OCI-LY3 (cell line): ENCODE data around the gene OR5H15.
"Not testable (repeated sequence)": the region's sequence is repeated elsewhere in the genome, so short reads cannot be mapped to it uniquely, and the experiment has no call there.

Experiments used
- H2AFZ ChIP-seq: fragments of 200-600, 300-600 bp; shearing (Covaris generic); 2 replicates; pipeline ENCODE4 v1.6.0; 2014; ENCODE audit warnings: antibody characterized with exemption, low read depth, low read length
- H3K27ac ChIP-seq: fragments of 200-600, 300-600 bp; sonication (generic); 2 replicates; pipeline ENCODE4 v1.5.1; 2014; ENCODE audit warnings: mild to moderate bottlenecking, low read length, moderate library complexity, mixed read lengths
- H3K27me3 ChIP-seq: fragments of 200-600, 300-600 bp; sonication (generic); 2 replicates; pipeline ENCODE4 v1.6.1; 2014; ENCODE audit warnings: low read depth, low read length, mixed read lengths
- H3K36me3 ChIP-seq: fragments of 200-600, 300-600 bp; sonication (generic); replicated peaks from 2 replicates; pipeline ENCODE3; 2014; ENCODE audit warnings: low read depth, low read length, mixed read lengths
- H3K4me1 ChIP-seq: fragments of 300-600, 200-600 bp; sonication (generic); 2 replicates; pipeline ENCODE4 v1.6.1; 2014; ENCODE audit warnings: low read length, mixed read lengths
- H3K4me2 ChIP-seq: fragments of 200-600, 300-600 bp; sonication (generic); 2 replicates; pipeline ENCODE4 v1.6.1; 2014; ENCODE audit warnings: low read length, mixed read lengths
- H3K4me3 ChIP-seq: fragments of 300-600, 200-600 bp; sonication (generic); 2 replicates; pipeline ENCODE4 v1.5.1; 2014; ENCODE audit warnings: antibody characterized with exemption, mild to moderate bottlenecking, low read length, moderate library complexity
- H3K79me2 ChIP-seq: fragments of 300-600, 200-600 bp; shearing (Covaris generic); 2 replicates; pipeline ENCODE4 v1.6.1; 2014; ENCODE audit warnings: mild to moderate bottlenecking, low read length, mixed read lengths
- H3K9ac ChIP-seq: fragments of 300-600, 200-600 bp; shearing (Covaris generic); 2 replicates; pipeline ENCODE4 v1.6.0; 2014; ENCODE audit warnings: mild to moderate bottlenecking, low read length, moderate library complexity
- H3K9me3 ChIP-seq: fragments of 200-600, 300-600 bp; shearing (Covaris generic); 2 replicates; pipeline ENCODE4 v1.6.1; 2014; ENCODE audit warnings: low read length, mixed read lengths; ENCODE audit not compliant: insufficient read depth
- H4K20me1 ChIP-seq: fragments of 200-600, 300-600 bp; sonication (generic); 2 replicates; pipeline ENCODE4 v1.6.1; 2016; ENCODE audit warnings: low read length, mixed read lengths; ENCODE audit not compliant: insufficient read depth
- EZH2phosphoT487 ChIP-seq: fragments of 200-600 bp; shearing (Covaris generic); IDR thresholded peaks from 2 replicates; pipeline ENCODE4 v1.6.1; 2018; ENCODE audit warnings: antibody characterized with exemption, mixed run types, low read depth
- TF ChIP-seq, protein P1 (sequence below): fragments of 200-600, 300-600 bp; sonication (generic); IDR thresholded peaks from 2 replicates; pipeline ENCODE4 v1.5.1; 2014; ENCODE audit warnings: antibody characterized with exemption, low read length, low read depth

OR5H15 gene

GRCh38 chr3:98140531-98140930 lies 26.0 kb upstream of the OR5H15 start:
- no peaks in the 10 kb centered on the region for H3K36me3 ChIP-seq
- peaks cover 26% of the 10 kb centered on the region for H3K4me1 ChIP-seq
- no peaks in the 10 kb centered on the region for H3K9me3 ChIP-seq
- no peak for TF ChIP-seq EZH2phosphoT487
- TF ChIP-seq, protein P1, sequence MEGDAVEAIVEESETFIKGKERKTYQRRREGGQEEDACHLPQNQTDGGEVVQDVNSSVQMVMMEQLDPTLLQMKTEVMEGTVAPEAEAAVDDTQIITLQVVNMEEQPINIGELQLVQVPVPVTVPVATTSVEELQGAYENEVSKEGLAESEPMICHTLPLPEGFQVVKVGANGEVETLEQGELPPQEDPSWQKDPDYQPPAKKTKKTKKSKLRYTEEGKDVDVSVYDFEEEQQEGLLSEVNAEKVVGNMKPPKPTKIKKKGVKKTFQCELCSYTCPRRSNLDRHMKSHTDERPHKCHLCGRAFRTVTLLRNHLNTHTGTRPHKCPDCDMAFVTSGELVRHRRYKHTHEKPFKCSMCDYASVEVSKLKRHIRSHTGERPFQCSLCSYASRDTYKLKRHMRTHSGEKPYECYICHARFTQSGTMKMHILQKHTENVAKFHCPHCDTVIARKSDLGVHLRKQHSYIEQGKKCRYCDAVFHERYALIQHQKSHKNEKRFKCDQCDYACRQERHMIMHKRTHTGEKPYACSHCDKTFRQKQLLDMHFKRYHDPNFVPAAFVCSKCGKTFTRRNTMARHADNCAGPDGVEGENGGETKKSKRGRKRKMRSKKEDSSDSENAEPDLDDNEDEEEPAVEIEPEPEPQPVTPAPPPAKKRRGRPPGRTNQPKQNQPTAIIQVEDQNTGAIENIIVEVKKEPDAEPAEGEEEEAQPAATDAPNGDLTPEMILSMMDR: no peak
- H3K79me2 ChIP-seq: no peaks in the 10 kb centered on the region
- no peak overlapping the region for H3K4me2 ChIP-seq
- no peaks in the 10 kb centered on the region for H3K27me3 ChIP-seq
- no peak overlapping the region for H3K9ac ChIP-seq
- no peak overlapping the region for H2AFZ ChIP-seq
- H3K4me3 ChIP-seq: no peak overlapping the region
- H3K27ac ChIP-seq: no peak overlapping the region
- H4K20me1 ChIP-seq: no peaks in the 10 kb centered on the region

DNA sequence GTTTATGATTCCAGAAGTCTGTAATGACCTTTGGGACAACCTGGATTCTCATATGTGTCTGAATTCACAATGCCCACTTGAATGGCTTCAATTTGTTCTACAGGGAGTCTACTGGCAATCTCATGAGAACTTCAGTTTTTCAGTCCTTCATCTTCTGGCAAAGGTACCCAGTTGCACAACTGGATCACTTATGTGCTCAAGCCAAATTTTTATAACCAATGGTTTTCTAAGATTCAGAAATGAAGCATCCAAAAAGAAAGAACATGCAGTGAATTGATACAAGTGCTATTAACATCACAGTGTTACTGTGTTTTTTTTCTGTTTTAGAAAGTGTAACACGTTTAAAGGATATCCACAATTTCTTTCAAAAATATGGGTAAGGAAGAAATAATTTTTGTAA lies 19.3 kb upstream of the OR5H15 start, which contains the start of gene OR5H14:
Gene OR5H14, plus strand, starts transcription at position 301 of the 400 bp plus-strand sequence. CDS start 1,907 bp downstream, outside the sequence.
- Histone ChIP-seq H3K4me3 (no peak within 1 kb of the TSS), H3K9ac (no peak within 1 kb of the TSS), H3K36me3 (no peaks in the 10 kb centered on the region), H3K27me3 (no peaks in the 10 kb centered on the region), H3K9me3 (no peaks in the 10 kb centered on the region), H3K27ac (no peak within 1 kb of the TSS), H3K79me2 (no peaks in the 10 kb centered on the region), H4K20me1 (no peaks in the 10 kb centered on the region), H3K4me2 (no peak within 1 kb of the TSS), H2AFZ (no peak within 1 kb of the TSS), H3K4me1 (0 out of 2 replicates have a peak, but pooled peaks cover 5% of the 10 kb centered on the region)
- no peak for TF ChIP-seq EZH2phosphoT487
- TF ChIP-seq, protein P1: no peak

DNA sequence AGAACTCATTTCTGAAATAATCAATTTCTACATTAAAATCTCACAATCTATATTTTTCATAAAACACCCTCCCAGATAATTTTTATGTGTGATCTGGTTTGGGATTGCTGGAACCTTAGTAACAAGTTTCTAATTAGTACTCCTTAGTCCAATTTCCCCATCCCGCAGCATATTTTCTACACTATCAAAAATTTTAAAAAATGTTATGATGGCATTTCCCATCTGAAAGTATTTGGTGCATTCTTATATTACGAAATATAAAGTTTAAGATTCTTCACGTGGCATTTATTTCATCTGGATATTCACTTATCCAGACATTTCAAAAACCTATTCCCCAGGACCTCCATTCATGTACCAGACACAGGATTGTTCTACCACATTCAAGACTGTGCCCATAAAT lies 17.7 kb upstream of the OR5H15 start:
- H3K9me3 ChIP-seq: no peaks in the 10 kb centered on the region
- H3K9ac ChIP-seq: no peak overlapping the region
- no peaks in the 10 kb centered on the region for H3K36me3 ChIP-seq
- H3K4me2 ChIP-seq: no peak overlapping the region
- H3K4me1 ChIP-seq: 0 out of 2 replicates have a peak, but pooled peaks cover 5% of the 10 kb centered on the region
- H3K79me2 ChIP-seq: no peaks in the 10 kb centered on the region
- no peak overlapping the region for H3K4me3 ChIP-seq
- TF ChIP-seq EZH2phosphoT487: no peak
- TF ChIP-seq, protein P1: no peak
- no peaks in the 10 kb centered on the region for H3K27me3 ChIP-seq
- H2AFZ ChIP-seq: no peak overlapping the region
- no peak overlapping the region for H3K27ac ChIP-seq
- no peaks in the 10 kb centered on the region for H4K20me1 ChIP-seq

GRCh38 chr3:98149456-98149855 lies 17.0 kb upstream of the OR5H15 start:
- H3K36me3 ChIP-seq, H3K4me1 ChIP-seq, H3K79me2 ChIP-seq, H2AFZ ChIP-seq, H3K27ac ChIP-seq, H3K27me3 ChIP-seq, H3K9me3 ChIP-seq, H3K4me3 ChIP-seq, H4K20me1 ChIP-seq, H3K4me2 ChIP-seq, H3K9ac ChIP-seq: not testable (repeated sequence)

GRCh38 chr3:98151241-98151640 lies 15.3 kb upstream of the OR5H15 start:
- Histone ChIP-seq H3K27me3 (no peaks in the 10 kb centered on the region), H3K9me3 (no peaks in the 10 kb centered on the region), H3K4me3 (no peak overlapping the region), H3K27ac (no peak overlapping the region), H3K36me3 (no peaks in the 10 kb centered on the region), H3K9ac (no peak overlapping the region), H3K4me2 (no peak overlapping the region), H4K20me1 (no peaks in the 10 kb centered on the region), H2AFZ (no peak overlapping the region), H3K79me2 (no peaks in the 10 kb centered on the region), H3K4me1 (0 out of 2 replicates have a peak, but pooled peaks cover 5% of the 10 kb centered on the region)
- TF ChIP-seq EZH2phosphoT487: no peak
- TF ChIP-seq, protein P1: no peak
